Left ventricle myocardium inferior (tissue), 1 donor: ENCODE data around the gene WNT2B. TPM values are rescaled to one million over a fixed set of nuclear protein-coding genes. Genes with fewer than 3 reads are reported as not detected.

Experiments used
- DNase-seq: peaks from one replicate; pipeline ENCODE4 v3.0.0-alpha.2; 2020
- H3K27ac ChIP-seq: fragments of 200-600 bp; replicated peaks from 2 replicates; pipeline ENCODE4 v1.8.0; 2021
- H3K27me3 ChIP-seq: fragments of 200-600 bp; 2 replicates; pipeline ENCODE4 v1.8.0; 2021; ENCODE audit warnings: low read depth
- H3K36me3 ChIP-seq: fragments of 200-600 bp; 2 replicates; pipeline ENCODE4 v1.8.0; 2021
- H3K4me1 ChIP-seq: fragments of 200-600 bp; 2 replicates; pipeline ENCODE4 v1.8.0; 2021
- H3K4me3 ChIP-seq: fragments of 200-600 bp; 2 replicates; pipeline ENCODE4 v1.8.0; 2021; ENCODE audit warnings: mild to moderate bottlenecking, moderate library complexity
- H3K9me3 ChIP-seq: fragments of 200-600 bp; replicated peaks from 2 replicates; pipeline ENCODE4 v1.8.0; 2021
- intact Hi-C: fragments of 100-400 bp; cut with micrococcal nuclease; formaldehyde crosslinking; loops from one replicate; pipeline ENCODE4 v1.11.0; 2022
- total RNA-seq: library from RNA; stranded (reverse); fragmentation: NEBNext Ultra II Directional; extraction: Animal tissue kit (Norgen Biotek cat#: 25700); gene quantifications from one replicate; pipeline ENCODE4 v1.2.1, GENCODE V29; 2021
- TF ChIP-seq, protein P1 (sequence below): fragments of 200-600 bp; IDR thresholded peaks from 2 replicates; pipeline ENCODE4 v1.8.0; 2021; ENCODE audit warnings: antibody characterized with exemption, mild to moderate bottlenecking, borderline replicate concordance
- donor health status: DM: no; HTN: yes; CAD: no; lungs with severe emphysema.

WNT2B gene
- total RNA-seq, 1 donor from 2014 or later, result 1.7 TPM

- H3K9me3 ChIP-seq, result no peaks in the 10 kb centered on the region
- no peaks in the 10 kb centered on the region for H3K27me3 ChIP-seq
- intact Hi-C loops, result no loop called here
- H3K4me1 ChIP-seq, result peaks cover 36% of the 10 kb centered on the region
- no peak for DNase-seq
- no peak overlapping the region for H3K27ac ChIP-seq
- TF ChIP-seq, protein P1, sequence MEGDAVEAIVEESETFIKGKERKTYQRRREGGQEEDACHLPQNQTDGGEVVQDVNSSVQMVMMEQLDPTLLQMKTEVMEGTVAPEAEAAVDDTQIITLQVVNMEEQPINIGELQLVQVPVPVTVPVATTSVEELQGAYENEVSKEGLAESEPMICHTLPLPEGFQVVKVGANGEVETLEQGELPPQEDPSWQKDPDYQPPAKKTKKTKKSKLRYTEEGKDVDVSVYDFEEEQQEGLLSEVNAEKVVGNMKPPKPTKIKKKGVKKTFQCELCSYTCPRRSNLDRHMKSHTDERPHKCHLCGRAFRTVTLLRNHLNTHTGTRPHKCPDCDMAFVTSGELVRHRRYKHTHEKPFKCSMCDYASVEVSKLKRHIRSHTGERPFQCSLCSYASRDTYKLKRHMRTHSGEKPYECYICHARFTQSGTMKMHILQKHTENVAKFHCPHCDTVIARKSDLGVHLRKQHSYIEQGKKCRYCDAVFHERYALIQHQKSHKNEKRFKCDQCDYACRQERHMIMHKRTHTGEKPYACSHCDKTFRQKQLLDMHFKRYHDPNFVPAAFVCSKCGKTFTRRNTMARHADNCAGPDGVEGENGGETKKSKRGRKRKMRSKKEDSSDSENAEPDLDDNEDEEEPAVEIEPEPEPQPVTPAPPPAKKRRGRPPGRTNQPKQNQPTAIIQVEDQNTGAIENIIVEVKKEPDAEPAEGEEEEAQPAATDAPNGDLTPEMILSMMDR, result no peak
- H3K36me3 ChIP-seq, result peaks cover 5% of the 10 kb centered on the region
- no peak overlapping the region for H3K4me3 ChIP-seq
Measured at GRCh38 chr1:112514901-112515300, 6.1 kb downstream of the WNT2B start.

- TF ChIP-seq, protein P1, result no peak
- peaks cover 36% of the 10 kb centered on the region for H3K4me1 ChIP-seq
- H3K27ac ChIP-seq, result no peak overlapping the region
- intact Hi-C loops, result no loop called here
- H3K9me3 ChIP-seq, result no peaks in the 10 kb centered on the region
- no peak for DNase-seq
- H3K27me3 ChIP-seq, result no peaks in the 10 kb centered on the region
- H3K36me3 ChIP-seq, result peaks cover 5% of the 10 kb centered on the region
- no peak overlapping the region for H3K4me3 ChIP-seq
Measured at GRCh38 chr1:112515311-112516009, 6.7 kb downstream of the WNT2B start.

DNA sequence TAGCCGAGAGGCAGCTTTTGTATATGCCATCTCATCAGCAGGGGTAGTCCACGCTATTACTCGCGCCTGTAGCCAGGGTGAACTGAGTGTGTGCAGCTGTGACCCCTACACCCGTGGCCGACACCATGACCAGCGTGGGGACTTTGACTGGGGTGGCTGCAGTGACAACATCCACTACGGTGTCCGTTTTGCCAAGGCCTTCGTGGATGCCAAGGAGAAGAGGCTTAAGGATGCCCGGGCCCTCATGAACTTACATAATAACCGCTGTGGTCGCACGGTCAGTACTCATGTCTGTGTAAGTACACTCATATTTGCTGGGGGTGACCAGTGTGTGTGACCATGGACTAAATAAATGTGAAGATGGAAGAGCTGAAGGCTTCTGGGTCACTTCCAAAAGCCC lies 7.4 kb downstream of the WNT2B start:
- no peak for DNase-seq
- Histone ChIP-seq H3K4me3 (no peak overlapping the region), H3K27me3 (no peaks in the 10 kb centered on the region), H3K4me1 (peaks cover 36% of the 10 kb centered on the region), H3K9me3 (no peaks in the 10 kb centered on the region), H3K36me3 (peaks cover 5% of the 10 kb centered on the region), H3K27ac (no peak overlapping the region)
- TF ChIP-seq, protein P1, result no peak
- intact Hi-C loops, result no loop called here

- Histone ChIP-seq H3K27me3 (no peaks in the 10 kb centered on the region), H3K36me3 (peaks cover 5% of the 10 kb centered on the region), H3K27ac (peak overlapping the region; percentile 77), H3K4me1 (peaks cover 36% of the 10 kb centered on the region), H3K4me3 (no peak overlapping the region), H3K9me3 (no peaks in the 10 kb centered on the region)
- intact Hi-C loops, result no loop called here
- TF ChIP-seq, protein P1, result no peak
- no peak for DNase-seq
Measured at GRCh38 chr1:112517231-112517630, 8.5 kb downstream of the WNT2B start.

GRCh38 chr1:112517646-112518045 lies 8.9 kb downstream of the WNT2B start:
- intact Hi-C loops, result no loop called here
- TF ChIP-seq, protein P1, result no peak
- Histone ChIP-seq H3K4me1 (peaks cover 36% of the 10 kb centered on the region), H3K9me3 (no peaks in the 10 kb centered on the region), H3K4me3 (no peak overlapping the region), H3K27me3 (no peaks in the 10 kb centered on the region), H3K36me3 (peaks cover 7% of the 10 kb centered on the region), H3K27ac (peak overlapping the region; percentile 77)
- DNase-seq, result no peak
